Upper lobe of left lung (tissue), 4 donors: ENCODE results near the gene MICAL3.

Source experiments
- CTCF ChIP-seq, 6 experiments: fragments of 450-650 bp in 4 of 6; fragments of 200-600 bp in 2 of 6; sonication (generic) in 2 of 6; IDR thresholded peaks; one replicate each; pipeline ENCODE4 v1.5.1; 2016 to 2019; ENCODE audit warnings: antibody characterized with exemption in 6 of 6
- EP300 ChIP-seq, 4 donors: sonication (generic); formaldehyde crosslinking; IDR thresholded peaks; one replicate each; pipeline ENCODE4 v1.5.1; 2017; ENCODE audit warnings: antibody characterized with exemption in 4 of 4, control low read depth in 2 of 4
- POLR2A ChIP-seq, 4 donors: fragments of 450-650 bp; IDR thresholded peaks; one replicate each; pipeline ENCODE4 v1.5.1; 2016 to 2017; ENCODE audit warnings: antibody characterized with exemption in 4 of 4, mild to moderate bottlenecking in 2 of 4

GRCh38 chr22:17929909-17930308 is 94.5 kb downstream of the MICAL3 start:
- TF ChIP-seq CTCF (IDR thresholded peaks at IDR 0.05), result no peak
- no peak for TF ChIP-seq EP300 (IDR thresholded peaks at IDR 0.05)
- TF ChIP-seq POLR2A (IDR thresholded peaks at IDR 0.05), result no peak
